Measurements from ENCODE around the gene RTBDN.
"Not testable (repeated sequence)": the region's sequence is repeated elsewhere in the genome, so short reads cannot be mapped to it uniquely, and the experiment has no call there.

The RTBDN gene

DNA sequence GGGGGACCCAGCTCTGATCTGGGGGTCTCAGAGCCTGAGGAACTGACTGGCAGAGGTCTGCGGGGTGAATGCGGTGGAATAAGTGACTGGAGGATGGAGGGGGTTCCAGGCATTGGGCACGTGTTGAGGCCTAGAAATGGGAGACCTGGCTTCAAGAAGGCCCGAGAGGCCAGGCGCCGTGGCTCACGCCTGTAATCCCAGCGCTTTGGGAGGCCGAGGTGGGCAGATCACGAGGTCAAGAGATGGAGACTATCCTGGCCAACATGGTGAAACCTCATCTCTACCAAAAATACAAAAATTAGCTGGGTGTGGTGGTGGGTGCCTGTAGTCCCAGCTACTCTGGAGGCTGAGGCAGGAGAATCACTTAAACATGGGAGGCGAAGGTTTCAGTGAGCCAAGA lies 16.6 kb downstream of the RTBDN start:
- not testable (repeated sequence) for DNase-seq

DNA sequence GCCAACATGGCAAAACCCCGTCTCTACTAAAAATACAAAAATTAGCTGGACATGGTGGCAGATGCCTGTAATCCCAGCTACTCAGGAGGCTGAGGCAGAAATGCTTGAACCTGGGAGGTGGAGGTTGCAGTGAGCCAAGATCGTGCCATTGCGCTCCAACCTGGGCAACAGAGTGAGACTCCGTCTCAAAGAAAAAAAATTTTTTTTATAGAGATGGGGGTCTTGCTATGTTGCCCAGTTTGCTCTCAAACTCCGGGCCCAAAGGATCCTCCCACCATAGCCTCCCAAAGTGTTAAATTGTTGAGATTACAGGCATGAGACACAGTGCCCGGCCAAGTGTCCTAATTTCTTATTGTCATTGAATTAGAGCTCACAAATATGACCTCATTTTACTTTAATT lies 17.2 kb downstream of the RTBDN start:
- not testable (repeated sequence) for DNase-seq

DNA sequence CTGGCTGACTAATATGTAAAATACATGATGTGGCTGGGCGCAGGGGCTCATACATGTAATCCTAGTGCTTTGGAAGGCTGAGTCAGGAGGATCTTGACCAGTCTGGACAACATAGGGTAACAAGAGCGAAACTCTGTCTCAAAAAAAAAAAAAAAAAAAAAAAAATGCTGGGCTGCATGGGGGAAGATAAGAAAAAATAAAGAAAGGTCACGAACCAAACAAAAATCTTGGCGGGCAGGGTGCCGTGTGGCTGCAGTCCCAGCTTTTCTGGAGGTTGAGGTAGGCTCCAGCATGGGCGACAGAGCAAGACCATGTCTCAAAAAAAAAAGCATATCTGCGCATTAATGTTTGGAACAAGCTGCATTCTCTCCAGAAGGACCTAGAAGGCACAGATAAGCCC lies 19.3 kb downstream of the RTBDN start:
- no peak for DNase-seq

DNA sequence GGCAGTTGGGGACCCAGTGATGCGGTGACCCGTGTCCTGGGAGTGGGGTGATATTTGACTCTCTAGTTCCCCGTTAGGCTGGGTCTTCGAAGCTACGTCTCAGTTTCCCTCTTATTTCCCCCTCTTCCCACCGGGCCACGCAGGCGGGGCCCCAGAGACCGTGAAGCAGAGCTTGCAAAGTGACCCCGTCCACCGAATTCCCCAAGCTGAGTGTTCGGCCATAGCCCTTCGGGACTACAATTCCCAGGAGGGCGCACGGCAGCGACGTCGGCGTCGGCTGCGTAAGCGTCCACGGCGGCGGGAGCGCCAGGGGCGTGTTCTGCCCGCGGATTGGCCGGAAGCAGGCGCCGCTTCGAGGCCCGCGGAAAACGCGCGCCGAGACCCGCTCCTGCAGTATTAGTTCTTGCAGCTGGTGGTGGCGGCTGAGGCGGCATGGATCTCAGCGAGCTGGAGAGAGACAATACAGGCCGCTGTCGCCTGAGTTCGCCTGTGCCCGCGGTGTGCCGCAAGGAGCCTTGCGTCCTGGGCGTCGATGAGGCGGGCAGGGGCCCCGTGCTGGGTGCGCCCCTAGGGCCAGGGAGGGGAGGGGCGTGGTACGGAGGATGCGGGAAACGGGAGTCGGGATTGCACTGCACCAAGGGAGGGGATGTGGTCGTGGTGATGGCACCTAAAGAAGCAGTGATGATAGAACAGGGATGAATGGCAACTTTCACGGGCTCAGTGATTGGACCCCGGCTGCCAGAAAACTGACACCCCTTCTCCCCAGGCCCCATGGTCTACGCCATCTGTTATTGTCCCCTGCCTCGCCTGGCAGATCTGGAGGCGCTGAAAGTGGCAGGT lies 27.9 kb downstream of the RTBDN start, which contains the start of gene RNASEH2A:
TSS of gene RNASEH2A (plus strand) at position 343 of the 840 bp plus-strand sequence. CDS start at position 433, 90 bp downstream.
- DNase-seq: peak; percentile 93

DNA sequence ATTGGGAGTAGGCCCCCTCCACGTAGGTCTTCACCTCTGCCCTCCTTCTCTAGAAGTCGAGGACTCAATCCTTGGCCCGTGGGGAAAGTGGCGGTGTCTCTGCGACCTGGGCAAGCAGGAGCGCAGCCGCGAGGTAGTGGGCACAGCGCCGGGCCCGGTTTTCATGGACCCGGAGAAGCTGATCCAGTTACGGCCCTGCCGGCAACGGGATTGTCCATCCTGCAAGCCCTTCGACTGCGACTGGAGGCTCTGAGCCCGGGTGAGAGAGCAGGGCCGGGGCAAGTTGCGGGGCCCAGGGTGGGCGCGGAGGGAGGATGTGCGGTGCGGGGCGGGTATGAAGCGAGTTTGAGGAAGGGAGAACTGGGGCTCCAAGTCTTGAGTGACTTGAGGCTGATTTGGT lies 30.3 kb downstream of the RTBDN start:
- no peak for DNase-seq

DNA sequence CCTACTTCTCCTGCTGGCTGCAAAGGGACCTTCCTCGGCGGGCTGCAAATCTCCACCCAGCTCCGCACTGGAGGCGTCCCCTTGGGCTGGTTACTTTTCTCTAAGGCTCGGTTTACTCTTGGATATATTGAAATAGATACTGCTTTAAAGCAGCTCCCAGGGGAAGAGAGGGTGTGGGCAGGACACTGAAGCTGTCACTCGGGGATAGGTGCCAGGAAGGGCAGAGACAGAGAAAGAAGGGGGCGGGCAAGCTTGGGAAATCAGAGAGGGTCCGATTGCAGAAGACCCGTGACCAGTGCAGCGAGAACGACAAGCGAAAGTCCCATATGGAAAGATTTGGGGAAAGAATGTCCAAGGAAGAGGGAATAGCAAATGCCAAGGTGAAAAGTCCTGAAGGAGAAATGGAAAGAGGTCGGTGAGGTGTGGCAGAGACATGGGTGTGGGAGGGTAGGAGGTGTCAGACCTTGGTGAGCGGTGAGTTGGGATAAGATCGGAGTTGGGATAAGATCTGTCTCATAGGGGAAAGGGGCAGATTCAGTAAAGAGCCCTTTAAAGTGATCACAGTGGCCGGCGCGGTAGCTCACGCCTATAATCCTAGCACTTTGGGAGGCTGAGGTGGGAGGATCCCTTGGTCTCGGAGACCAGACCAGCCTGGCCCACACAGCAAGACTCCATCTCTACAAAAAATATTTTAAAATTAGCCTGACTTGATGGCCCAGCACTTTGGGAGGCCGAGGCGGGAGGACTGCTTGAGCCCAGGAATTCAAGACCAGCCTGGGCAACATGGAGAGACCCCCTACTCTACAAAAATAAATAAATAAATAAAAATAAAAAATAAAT lies 31.9 kb downstream of the RTBDN start:
- DNase-seq: no peak

DNA sequence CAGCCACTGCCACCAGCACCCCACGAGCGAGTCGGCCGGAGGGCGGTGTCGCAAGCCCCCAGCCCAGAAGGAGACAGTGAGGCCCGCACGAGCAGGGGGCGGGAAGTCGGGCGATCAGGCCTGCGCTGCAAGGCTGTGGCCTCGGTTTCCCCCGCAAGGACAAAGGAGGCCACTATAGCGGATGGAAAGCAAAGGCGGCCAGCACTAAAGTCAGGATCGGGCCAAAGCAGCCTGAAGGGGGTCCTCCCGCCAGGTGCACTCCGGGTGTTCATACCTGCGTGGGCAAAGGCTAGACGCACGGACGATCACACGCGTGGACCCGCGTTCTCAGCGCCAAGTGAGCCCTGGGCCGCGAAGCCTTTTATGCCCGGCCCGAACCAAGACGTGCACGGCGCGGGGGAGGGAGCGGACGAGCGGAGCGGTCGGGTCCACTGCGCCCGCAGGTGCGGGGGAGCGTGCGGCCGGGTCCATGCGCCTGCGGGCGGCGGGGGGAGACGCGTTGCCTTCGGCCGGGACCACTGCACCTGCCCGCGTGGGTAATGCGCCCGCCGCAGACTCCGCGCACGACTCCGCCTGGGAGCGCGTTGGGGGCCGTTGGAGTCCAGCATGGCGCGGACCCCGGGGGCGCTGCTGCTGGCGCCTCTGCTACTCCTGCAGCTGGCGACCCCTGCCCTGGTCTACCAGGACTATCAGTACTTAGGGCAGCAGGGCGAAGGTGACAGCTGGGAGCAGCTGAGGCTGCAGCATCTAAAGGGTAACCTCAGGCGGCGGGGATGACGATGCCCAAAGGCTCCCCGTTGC lies 32.7 kb downstream of the RTBDN start, which contains the start of the genes PRDX2 and THSD8:
TSS of gene PRDX2 (minus strand) at position 335 of the 801 bp plus-strand sequence. CDS start 539 bp downstream, outside the sequence.
TSS of gene THSD8 (plus strand) at position 604 of the 801 bp plus-strand sequence. CDS start at position 607, 3 bp downstream.
- DNase-seq: peak; percentile 84

DNA sequence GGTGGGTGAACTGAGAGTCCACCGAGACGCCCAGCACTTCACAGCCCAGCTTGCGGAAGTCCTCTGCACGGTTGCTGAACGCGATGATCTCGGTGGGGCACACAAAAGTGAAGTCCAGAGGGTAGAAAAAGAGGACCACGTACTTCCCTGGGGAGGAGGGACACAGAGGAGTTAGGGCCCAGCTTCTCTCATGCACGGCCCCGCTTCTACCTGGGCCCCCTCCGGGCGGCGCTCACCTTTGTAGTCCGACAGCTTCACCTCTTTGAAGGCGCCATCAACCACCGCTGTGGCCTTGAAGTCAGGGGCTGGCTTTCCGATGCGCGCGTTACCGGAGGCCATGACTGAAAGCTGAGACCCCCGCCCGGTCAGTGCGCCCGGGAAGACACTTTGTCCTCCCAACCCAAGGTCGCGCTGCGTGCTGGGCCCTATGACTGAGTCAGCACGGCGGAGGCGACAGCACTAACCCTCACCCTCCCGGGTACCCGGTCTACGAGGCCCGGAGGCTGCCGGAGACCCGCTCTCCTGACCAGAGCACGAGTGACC lies 33.4 kb downstream of the RTBDN start:
- DNase-seq: no peak

DNA sequence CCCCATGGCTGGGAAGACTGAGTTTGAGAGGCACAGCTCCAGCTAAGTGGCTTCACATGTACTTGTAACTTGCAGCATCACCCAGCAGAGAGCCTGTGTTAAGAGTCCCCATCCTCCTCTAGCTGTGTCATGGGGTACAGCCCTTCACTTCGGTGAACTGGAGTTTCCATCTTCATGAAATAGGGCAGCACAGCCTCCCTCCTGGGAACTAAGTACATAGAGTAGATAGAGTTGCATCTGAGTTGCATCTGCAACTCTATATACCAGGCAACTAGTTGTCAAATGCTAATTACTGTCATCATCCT lies 34.0 kb downstream of the RTBDN start:
- no peak for DNase-seq

DNA sequence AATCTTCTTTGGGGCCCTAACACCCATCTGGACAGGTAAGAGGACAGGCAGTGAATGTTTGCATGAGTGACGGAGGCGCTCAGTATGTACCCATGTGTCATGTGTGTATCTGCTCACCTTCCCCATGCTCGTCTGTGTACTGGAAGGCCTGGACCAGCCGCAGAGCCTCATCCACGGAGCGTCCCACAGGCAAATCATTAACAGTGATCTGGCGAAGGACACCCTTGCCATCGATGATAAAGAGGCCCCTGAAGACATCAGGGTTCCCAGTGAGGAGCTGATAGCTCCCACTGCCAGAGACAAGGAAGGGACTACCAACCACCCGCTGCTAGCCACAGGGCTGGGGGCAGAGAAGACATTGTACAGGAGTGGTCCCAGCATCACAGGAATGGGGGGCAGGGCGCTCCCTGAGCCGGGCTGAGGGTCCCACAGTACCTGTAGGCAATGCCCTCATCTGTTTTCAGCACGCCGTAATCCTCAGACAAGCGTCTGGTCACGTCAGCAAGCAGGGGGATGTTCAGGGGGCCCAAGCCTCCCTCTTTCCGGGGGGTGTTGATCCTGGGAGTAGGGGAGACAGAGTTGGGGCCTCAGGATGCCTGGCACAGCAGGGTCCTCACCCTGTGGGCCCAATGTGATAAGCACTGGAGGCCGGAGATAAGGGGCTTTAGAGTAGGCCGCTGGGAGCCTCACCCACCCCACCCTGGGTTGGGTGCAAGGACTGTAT lies 34.5 kb downstream of the RTBDN start:
- no peak for DNase-seq

DNA sequence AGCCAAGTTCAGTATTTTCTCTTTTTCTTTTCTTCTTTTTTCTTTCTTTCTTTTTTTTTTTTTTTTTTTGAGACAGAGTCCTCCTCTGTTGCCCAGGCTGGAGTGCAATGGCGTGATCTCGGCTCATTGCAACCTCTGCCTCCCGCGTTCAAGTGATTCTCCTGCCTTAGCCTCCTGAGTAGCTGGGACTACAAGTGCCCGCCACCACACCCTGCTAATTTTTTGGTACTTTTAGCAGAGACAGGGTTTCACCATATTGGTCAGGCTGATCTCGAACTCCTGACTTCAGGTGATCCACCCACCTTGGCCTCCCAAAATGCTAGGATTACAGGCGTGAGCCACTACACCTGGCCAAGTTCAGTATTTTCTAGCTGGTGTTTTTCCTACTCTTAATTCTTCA lies 36.8 kb downstream of the RTBDN start:
- DNase-seq: not testable (repeated sequence)

DNA sequence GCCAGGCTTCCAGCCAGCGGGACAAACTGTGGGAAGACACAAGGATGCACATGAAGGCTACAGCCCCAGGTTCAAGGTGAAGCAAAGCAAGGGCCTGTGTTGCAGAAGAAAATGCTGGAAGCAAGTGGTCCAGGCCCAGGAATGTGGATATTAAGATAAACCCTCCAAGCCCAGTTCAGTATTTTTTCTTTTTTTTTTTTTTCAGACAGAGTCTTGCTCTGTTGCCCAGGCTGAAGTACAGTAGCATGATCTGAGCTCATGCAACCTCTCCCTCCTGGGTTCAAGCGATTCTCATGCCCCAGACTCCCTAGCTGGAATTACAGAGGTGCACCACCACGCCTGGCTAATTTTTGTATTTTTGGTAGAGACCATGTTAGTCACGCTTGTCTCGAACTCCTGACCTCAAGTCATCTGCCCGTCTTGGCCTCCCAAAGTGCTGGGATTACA lies 37.2 kb downstream of the RTBDN start:
- DNase-seq: no peak

DNA sequence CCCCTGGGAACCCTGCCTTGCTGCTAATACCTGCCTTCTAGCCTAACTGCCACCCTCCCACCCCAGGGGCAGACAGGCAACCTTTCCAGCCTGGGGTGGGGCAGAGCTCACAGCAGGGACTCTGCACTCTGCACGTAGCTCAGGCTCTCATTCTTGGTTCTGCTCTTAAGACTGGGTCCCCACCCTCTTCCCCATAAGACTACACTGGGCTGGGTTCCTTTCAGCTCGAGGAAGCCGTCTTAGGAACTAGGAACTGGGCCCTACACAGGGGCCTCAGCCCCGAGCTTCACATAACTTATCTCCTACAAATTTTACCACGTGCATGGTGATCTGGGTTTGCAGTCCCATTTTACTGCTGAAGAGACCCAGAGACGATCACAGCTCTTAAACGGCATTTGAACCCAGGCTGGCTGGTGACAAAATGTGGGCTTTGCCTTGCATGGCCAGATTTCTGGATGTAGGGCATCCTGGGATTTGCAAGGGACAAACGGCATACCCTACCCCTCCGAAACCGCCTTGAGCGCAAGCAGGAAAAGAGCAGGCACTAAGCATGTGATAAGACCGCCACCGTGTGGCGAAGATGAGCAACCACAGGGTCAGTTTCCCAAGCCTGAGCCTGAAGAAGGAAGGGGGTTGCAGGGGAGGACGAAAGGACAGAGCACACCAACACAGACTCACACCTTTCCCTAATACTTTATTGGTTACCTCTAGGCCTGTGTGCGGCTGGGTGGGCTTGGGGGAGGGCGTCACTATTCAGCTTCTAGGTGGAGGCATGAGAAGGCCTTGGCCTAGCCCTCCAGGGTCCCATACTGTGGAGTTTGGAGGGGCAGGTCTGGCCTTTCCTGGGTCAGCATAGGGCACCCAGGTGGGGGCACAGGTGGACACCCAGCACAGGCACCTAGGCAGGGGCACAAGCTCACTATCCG lies 38.0 kb downstream of the RTBDN start:
- peak; percentile 83 for DNase-seq

DNA sequence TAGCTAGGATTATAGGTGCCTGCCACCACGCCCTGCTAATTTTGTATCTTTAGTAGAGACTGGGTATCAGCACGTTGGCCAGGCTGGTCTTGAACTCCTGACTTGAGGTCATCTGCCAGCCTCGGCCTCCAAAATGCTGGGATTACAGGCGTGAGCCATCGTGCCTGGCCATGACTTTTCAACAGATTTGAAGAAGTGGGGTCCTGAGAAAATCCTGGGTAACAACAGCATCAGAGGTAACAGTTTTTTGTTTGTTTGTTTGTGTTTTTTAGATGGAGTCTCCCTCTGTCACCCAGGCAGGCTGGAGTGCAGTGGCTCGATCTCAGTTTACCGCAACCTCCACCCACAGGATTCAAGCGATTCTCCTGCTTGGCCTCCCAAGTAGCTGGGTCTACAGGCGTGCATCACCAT lies 39.4 kb downstream of the RTBDN start:
- no peak for DNase-seq

DNA sequence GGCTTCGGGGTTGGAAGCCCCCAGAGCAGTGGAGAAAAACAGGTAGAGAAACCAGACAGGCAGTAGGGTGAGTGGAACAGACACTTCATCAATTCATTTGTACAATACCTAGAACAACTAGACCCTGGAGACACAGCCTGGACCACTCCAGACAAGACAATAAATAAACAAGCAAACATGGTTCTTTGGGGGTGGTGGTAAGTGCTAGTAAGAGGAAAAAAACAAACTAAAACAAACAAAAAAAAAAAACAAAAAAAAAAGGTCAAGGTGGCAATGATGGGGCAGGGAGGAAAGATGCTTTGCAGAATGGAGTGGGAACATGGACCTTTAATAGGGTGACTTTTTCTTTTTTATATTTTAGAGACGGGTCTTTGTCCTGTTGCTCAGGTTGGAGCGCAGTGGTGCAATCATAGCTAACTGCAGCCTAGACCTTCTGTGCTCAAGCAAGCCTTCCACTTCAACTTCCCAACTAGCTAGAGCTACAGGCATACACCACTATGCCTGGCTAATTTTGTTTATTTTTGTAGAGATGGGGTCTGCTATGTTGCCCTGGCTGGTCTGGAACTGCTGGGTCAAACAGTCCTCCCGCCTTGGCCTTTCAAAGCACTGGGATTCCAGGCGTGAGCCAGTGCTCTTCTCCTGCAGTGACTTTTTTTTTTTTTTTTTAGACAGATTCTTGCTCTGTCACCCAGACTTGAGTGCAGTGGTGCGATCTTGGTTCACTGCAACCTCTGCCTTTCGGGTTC lies 40.0 kb downstream of the RTBDN start:
- no peak for DNase-seq

DNA sequence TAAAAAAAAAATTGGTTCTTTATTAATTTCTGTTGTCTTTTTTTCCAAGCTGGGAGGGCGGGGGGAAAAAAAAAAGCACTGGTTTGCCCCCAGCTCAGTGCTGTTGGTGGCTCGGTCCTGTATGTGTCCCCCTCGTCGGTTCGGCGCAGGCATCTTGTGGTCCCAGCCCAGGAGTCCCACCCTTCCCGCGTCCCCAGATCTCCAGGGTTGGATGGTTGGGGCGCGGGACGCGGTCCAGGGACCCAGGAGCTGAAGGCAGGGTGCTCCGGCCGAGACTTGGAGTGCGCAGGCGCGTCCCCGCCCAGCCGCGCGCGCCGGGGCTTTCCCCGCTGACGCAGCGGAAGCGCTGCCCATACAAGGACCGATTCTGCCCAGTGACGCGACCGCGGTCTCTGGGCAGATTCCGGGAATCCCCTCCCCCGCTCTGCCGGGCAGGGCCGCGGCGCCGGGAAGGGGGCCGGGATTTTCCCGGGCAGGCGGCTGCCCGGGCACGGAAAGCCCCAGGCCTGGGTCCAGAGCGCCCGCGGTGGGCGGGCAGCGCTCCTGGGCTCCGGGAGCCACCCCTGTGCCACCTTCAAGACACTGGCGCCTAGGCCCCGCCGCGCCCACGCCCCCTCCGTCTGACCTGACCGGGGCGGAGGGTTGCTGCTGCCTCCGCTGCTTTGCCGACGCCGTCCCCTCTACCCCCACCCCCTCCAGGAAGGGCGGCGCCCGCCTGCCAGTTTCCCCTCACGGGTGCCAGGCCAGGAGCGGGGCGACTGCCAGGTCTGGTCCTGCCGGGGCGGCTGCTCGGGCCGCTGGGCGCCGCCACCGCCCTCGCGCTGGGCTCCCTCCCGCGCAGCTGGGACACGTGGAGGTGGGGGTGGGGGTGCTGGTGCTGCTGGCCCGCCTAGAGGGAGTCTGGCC lies 40.8 kb downstream of the RTBDN start:
- peak; percentile 96 for DNase-seq

DNA sequence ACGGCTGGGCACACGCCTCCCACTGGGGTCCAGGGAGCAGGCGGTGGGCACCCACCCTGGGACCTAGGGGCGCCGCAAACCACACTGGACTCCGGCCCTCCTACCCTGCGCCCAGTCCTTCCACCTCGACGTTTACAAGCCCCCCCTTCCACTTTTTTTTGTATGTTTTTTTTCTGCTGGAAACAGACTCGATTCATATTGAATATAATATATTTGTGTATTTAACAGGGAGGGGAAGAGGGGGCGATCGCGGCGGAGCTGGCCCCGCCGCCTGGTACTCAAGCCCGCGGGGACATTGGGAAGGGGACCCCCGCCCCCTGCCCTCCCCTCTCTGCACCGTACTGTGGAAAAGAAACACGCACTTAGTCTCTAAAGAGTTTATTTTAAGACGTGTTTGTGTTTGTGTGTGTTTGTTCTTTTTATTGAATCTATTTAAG lies 41.5 kb downstream of the RTBDN start:
- no peak for DNase-seq

DNA sequence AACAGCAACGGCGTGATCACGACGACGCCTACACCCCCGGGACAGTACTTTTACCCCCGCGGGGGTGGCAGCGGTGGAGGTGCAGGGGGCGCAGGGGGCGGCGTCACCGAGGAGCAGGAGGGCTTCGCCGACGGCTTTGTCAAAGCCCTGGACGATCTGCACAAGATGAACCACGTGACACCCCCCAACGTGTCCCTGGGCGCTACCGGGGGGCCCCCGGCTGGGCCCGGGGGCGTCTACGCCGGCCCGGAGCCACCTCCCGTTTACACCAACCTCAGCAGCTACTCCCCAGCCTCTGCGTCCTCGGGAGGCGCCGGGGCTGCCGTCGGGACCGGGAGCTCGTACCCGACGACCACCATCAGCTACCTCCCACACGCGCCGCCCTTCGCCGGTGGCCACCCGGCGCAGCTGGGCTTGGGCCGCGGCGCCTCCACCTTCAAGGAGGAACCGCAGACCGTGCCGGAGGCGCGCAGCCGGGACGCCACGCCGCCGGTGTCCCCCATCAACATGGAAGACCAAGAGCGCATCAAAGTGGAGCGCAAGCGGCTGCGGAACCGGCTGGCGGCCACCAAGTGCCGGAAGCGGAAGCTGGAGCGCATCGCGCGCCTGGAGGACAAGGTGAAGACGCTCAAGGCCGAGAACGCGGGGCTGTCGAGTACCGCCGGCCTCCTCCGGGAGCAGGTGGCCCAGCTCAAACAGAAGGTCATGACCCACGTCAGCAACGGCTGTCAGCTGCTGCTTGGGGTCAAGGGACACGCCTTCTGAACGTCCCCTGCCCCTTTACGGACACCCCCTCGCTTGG lies 42.1 kb downstream of the RTBDN start:
- peak; percentile 81 for DNase-seq
